ENCODE measurements around the gene AMDHD2.
A peak's percentile ranks its signal among the peaks of the same experiment; 100 is the strongest.

Gene AMDHD2

GRCh38 chr16:2500430-2500917, 19.7 kb upstream of the AMDHD2 start:
- DNase-seq, result no peak

- DNase-seq, result peak; percentile 57 to 61
Observed at GRCh38 chr16:2500918-2501750, 19.0 kb upstream of the AMDHD2 start.

- DNase-seq, result no peak
Observed at GRCh38 chr16:2501946-2502895, 17.9 kb upstream of the AMDHD2 start.

GRCh38 chr16:2505695-2506094, 14.5 kb upstream of the AMDHD2 start:
- no peak for DNase-seq

- peak in 1 of 2 donors; percentile 8 for DNase-seq
Observed at GRCh38 chr16:2507052-2507659, 13.0 kb upstream of the AMDHD2 start.

- peak in 1 of 2 donors; percentile 41 for DNase-seq
Observed at GRCh38 chr16:2507665-2508064, 12.5 kb upstream of the AMDHD2 start.

- DNase-seq, result no peak
Observed at GRCh38 chr16:2508722-2509400, 11.3 kb upstream of the AMDHD2 start.

- DNase-seq, result no peak
Observed at GRCh38 chr16:2511128-2511800, 8.9 kb upstream of the AMDHD2 start.

GRCh38 chr16:2511996-2512734, 8.0 kb upstream of the AMDHD2 start:
- no peak for DNase-seq

- no peak for DNase-seq
Observed at GRCh38 chr16:2512735-2513404, 7.3 kb upstream of the AMDHD2 start.

- peak; percentile 61 to 88 for DNase-seq
Observed at GRCh38 chr16:2513405-2514332, 6.5 kb upstream of the AMDHD2 start, which contains the start of gene ATP6V0C. Gene ATP6V0C, plus strand, starts transcription at chr16:2513952. Its CDS starts 152 bp downstream, at chr16:2514104.

GRCh38 chr16:2514333-2515179, 5.6 kb upstream of the AMDHD2 start:
- DNase-seq, result no peak

- DNase-seq, result no peak
Observed at GRCh38 chr16:2515180-2515851, 4.9 kb upstream of the AMDHD2 start.

GRCh38 chr16:2516391-2517240, 3.6 kb upstream of the AMDHD2 start:
- DNase-seq, result peak; percentile 49 to 67

- DNase-seq, result no peak
Observed at GRCh38 chr16:2517954-2518605, 2.1 kb upstream of the AMDHD2 start.
